Skeletal muscle tissue (tissue), 4 donors: ENCODE results near the gene SPON2. TPM values are rescaled to one million over a fixed set of nuclear protein-coding genes. Genes with fewer than 3 reads are reported as not detected.

ENCODE experiments used
- H3K27ac ChIP-seq: one replicate; pipeline ENCODE4 v1.7.0; 2013; ENCODE audit warnings: mild to moderate bottlenecking, low read depth, low read length, inconsistent platforms
- H3K27me3 ChIP-seq, 3 donors: one replicate each; pipeline ENCODE4 v1.7.0; 2013; ENCODE audit warnings: low read length in 3 of 3; ENCODE audit not compliant: control insufficient read depth in 3 of 3, insufficient read depth in 3 of 3
- H3K36me3 ChIP-seq, 3 donors: one replicate each; pipeline ENCODE4 v1.7.0; 2013; ENCODE audit warnings: low read length in 3 of 3; ENCODE audit not compliant: control insufficient read depth in 3 of 3, insufficient read depth in 3 of 3
- H3K4me1 ChIP-seq, 3 donors: one replicate each; pipeline ENCODE4 v1.7.0; 2013; ENCODE audit warnings: low read length in 3 of 3, mild to moderate bottlenecking in 3 of 3; ENCODE audit not compliant: control insufficient read depth in 3 of 3, insufficient read depth in 3 of 3
- H3K4me3 ChIP-seq, 3 donors: one replicate each; pipeline ENCODE4 v1.7.0; 2013; ENCODE audit warnings: low read length in 3 of 3
- H3K9ac ChIP-seq, 3 donors: one replicate each; pipeline ENCODE4 v1.7.0; 2013; ENCODE audit warnings: low read length in 3 of 3, mild to moderate bottlenecking in 3 of 3, moderate library complexity in 2 of 3, low read depth in 1 of 3
- H3K9me3 ChIP-seq, 3 donors: one replicate each; pipeline ENCODE4 v1.7.0; 2013; ENCODE audit warnings: low read length in 3 of 3; ENCODE audit not compliant: control insufficient read depth in 3 of 3
- total RNA-seq: library from RNA; depleted of rRNA; stranded (reverse); fragments of >200 nt; gene quantifications from one replicate; pipeline ENCODE4 v1.2.3, GENCODE V29; 2014
- donor health status: Osteomylitis.

SPON2 gene
- total RNA-seq, 1 donor from 2014 or later, result 29.2 TPM

DNA sequence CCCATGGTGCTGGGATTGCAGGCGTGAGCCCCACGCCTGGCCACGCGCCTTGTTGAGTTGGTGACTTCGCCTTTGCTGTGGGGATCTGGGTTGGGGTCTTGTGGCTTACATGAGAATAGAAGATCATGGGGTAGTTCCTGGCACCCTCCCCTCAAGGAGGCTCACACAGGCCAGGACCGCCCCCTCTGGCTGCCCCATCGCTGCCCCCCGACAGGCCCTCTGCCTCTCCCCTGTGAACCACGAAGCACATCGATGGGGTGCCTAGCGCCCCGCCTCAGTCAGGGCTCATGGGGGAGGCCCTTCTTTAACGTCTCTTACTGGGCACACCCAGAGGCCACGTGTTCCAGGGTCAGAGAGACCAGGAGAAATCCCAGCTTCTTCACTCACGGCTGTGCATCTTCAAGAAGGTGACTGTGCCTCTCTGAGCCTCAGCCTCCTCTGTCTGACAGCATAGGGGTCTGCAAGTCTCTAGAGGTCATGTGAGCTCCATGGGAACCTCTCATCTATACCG, 23.6 kb upstream of the SPON2 start:
- Histone ChIP-seq H3K9me3 (no peaks in the 10 kb centered on the region), H3K27ac (no peak overlapping the region), H3K4me1 (peaks cover 36 to 49% (median 45%) of the 10 kb centered on the region in 3 donors), H3K27me3 (no peaks in the 10 kb centered on the region), H3K4me3 (no peak overlapping the region), H3K9ac (no peak overlapping the region), H3K36me3 (no peaks in the 10 kb centered on the region)

DNA sequence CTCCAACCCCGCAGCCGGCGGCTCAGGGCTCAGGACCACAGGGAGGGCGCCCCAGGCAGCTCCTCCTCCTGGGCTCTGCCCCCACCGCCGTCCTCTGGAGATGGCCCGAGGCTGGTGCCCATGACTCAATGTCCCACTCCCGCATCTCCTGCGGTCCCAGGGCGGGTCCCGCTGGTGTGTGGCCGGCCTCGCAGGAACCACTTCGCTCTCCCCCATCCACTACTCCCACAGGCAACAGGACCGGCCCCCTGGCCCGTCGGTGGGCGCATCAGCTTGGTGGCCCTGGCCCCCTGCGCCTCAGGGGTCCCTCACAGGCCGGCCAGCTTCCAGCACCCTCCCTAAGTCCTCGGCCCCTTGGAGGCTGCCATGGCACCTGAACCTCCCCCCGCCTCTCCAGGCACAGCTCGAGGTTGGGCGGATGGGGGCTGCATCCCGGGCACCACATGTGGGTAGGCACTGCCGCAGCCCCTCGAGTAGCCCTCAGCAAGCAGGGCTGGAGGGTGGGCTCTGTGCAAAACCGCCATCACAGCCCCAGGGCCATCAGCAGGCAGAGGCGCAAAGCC, 22.8 kb upstream of the SPON2 start:
- no peaks in the 10 kb centered on the region for H3K36me3 ChIP-seq
- no peaks in the 10 kb centered on the region for H3K27me3 ChIP-seq
- no peaks in the 10 kb centered on the region for H3K9me3 ChIP-seq
- H3K4me3 ChIP-seq, result no peak overlapping the region
- no peak overlapping the region for H3K9ac ChIP-seq
- H3K4me1 ChIP-seq, result peaks cover 28 to 42% (median 38%) of the 10 kb centered on the region in 3 donors
- H3K27ac ChIP-seq, result no peak overlapping the region

DNA sequence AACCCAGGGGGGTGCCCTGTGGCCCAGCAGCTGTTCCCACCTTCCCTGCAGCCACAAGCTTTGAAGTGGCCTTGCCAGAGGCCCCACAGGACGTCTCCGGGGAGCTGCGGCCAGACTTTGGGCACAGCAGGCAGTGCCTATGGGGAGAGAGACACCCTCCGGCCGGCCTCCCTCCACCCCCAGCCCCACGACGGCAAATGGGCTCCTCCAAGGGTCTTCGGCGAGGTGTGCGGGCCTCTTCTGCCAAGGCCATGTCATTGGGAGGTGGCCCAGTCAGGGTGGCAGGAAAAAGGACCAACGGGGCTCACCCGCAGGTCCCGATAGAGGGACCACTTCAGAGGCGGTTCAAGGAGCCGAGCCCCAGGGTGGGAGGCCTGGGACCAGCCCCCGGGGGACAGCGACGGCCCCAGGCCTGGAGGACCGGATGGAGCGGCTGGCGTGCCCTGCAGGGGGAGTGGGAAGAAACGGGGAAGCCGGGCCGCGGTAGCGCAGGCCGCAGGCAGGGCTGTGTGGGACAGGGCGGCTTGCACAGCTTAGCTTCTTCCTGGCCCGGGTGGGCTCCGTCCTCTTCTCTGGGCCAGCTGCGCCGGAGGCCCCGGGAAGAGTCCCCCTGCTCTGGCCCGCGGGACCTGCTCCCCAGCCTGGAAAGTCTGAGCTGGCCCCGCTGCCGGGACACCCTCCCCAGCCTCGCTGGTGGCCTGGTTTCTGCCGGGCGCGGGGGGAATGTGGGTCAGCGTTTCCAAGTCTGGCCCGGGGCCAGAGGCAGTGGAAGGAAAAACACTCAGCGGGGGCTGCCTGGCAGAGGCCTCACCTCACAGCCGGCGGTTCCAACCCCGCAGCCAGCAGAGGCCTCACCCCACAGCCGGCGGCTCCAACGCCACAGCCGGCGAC, 21.9 kb upstream of the SPON2 start:
- peak overlapping the region; percentile 28 for H3K27ac ChIP-seq

DNA sequence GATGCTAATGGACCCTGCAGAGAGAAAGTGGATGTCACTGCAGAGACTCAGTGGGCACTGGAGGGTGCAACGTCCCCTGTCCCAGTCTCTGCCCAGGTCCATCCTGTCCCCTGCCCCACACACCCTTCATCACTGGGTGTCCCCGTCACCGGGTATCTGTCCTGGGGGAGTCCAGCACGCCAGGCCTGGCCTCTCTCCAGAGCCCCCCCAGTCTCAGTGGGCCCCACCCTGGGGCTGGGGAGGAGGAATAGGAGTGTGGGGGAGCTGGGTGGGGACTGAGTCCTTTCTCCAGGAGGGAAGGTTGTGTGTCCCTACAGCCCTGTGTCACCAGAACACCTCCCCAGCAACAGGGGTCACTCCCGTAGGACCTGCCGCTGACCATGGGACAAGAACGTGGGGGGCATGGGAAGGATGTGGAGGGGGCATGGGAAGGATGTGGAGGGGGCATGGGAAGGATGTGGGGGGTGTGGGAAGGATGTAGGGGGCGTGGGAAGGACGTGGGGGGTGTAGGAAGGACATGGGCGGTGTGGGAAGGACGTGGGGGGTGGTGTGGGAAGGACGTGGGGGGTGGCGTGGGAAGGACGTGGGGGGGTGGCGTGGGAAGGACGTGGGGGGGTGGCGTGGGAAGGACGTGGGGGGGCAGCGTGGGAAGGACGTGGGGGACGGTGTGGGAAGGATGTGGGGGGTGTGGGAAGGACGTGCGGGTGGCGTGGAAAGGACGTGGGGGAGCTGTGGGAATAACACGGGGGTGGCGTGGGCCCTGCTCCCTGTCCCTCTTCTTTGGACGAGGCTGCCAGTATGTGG, 21.0 kb upstream of the SPON2 start:
- H3K27ac ChIP-seq, result peak overlapping the region; percentile 28
- no peaks in the 10 kb centered on the region for H3K27me3 ChIP-seq
- no peaks in the 10 kb centered on the region for H3K9me3 ChIP-seq
- H3K4me3 ChIP-seq, result peak overlapping the region in 2 of 3 donors; percentile 41 to 49
- peaks cover 28 to 37% (median 31%) of the 10 kb centered on the region in 3 donors for H3K4me1 ChIP-seq
- no peaks in the 10 kb centered on the region for H3K36me3 ChIP-seq
- H3K9ac ChIP-seq, result peak overlapping the region; percentile 69 to 85 (median 74)

More for the DNA sequence above, 21.9 kb upstream of the SPON2 start:
- Histone ChIP-seq H3K9me3 (no peaks in the 10 kb centered on the region), H3K9ac (peak overlapping the region; percentile 69 to 85 (median 74)), H3K4me3 (peak overlapping the region in 2 of 3 donors; percentile 49 to 60), H3K36me3 (no peaks in the 10 kb centered on the region), H3K4me1 (peaks cover 28 to 37% (median 33%) of the 10 kb centered on the region in 3 donors), H3K27me3 (no peaks in the 10 kb centered on the region)

DNA sequence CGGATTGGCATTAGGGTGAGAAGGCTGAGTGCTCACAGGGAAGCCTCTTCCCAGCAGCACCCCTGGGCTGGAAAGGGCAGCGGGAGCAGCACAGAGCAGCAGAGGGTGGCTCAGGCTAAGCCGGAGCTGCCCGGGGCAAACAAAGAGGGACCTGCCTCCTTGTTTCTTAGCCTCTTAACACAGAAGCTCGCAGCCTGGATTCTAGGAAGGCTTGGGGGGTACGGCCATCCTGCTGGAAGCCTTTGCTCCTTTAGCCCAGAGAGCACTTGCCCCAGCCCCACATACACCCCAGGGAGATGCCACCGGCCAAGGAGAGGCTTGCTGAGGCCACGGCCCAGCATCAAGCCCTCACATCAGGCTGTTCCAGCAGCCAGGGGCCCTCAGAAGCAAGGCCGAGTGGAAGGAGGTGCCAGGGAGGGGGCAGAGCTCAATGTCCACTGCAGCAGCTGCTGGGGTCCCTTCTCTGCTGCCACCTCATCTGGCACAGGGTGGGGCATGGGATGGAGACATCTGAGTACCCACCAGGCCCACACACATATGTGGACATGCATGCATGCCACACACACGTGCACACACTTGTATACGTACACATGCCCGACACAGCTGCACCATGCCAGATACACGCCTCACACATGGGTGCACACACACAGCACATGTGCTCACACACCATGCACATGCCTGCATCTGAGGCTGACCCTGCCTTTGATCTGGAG, 20.3 kb upstream of the SPON2 start:
- Histone ChIP-seq H3K9ac (peak overlapping the region; percentile 47 to 76 (median 71)), H3K4me3 (peak overlapping the region; percentile 18 to 41 (median 19)), H3K4me1 (peaks cover 28 to 37% (median 30%) of the 10 kb centered on the region in 3 donors), H3K36me3 (no peaks in the 10 kb centered on the region), H3K9me3 (no peaks in the 10 kb centered on the region), H3K27ac (peak overlapping the region; percentile 88), H3K27me3 (no peaks in the 10 kb centered on the region)

DNA sequence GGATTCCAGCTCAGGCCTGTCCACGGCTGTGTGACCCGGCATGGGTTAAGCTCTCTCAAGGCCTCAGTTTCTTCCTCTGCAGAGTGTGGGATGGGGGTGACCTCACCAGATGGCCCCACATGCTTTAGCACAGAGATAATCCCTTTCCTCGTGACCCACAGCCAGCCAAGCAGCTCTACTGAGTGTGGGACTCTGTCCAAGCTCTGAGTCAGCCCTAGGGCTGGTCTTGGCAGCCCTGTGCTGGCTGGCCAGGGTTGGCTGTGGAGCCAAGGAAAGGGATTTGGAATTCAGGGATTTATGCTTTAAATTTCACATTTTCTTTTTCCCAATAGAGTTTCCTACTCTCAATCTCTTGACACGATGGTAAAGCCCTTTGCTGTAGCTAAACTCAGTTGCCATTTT, 19.7 kb upstream of the SPON2 start:
- peak overlapping the region; percentile 19 to 41 (median 24) for H3K4me3 ChIP-seq

DNA sequence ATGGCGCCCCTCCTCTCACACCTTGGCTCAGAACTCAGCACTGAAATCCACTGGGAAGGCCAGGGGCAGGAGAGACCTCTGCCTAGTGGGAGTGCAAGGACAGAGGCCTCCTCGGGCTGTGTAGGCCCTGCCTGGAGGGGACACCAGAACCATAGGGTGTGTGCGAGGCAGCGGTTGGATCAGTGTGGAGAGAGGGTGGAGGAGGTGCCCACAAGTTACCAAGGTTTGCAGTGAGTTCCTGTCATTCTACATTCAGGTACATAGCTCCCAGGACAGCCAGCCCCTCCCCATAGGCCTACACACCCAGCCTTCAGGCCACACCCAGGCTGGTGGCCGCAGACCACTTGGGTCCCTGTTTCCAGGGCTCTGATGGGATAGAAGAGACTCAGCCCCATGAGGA, 19.2 kb upstream of the SPON2 start:
- H3K4me1 ChIP-seq, result peaks cover 28 to 36% (median 30%) of the 10 kb centered on the region in 3 donors
- peak overlapping the region; percentile 88 for H3K27ac ChIP-seq
- H3K4me3 ChIP-seq, result peak overlapping the region; percentile 17 to 41 (median 24)
- no peaks in the 10 kb centered on the region for H3K36me3 ChIP-seq
- no peaks in the 10 kb centered on the region for H3K27me3 ChIP-seq
- peak overlapping the region in 1 of 3 donors; percentile 64 for H3K9ac ChIP-seq
- H3K9me3 ChIP-seq, result no peaks in the 10 kb centered on the region

More for the DNA sequence above, 19.7 kb upstream of the SPON2 start:
- no peaks in the 10 kb centered on the region for H3K9me3 ChIP-seq
- H3K27me3 ChIP-seq, result no peaks in the 10 kb centered on the region
- H3K36me3 ChIP-seq, result no peaks in the 10 kb centered on the region
- peaks cover 28 to 37% (median 30%) of the 10 kb centered on the region in 3 donors for H3K4me1 ChIP-seq
- H3K9ac ChIP-seq, result peak overlapping the region; percentile 47 to 76 (median 71)
- H3K27ac ChIP-seq, result peak overlapping the region; percentile 88

DNA sequence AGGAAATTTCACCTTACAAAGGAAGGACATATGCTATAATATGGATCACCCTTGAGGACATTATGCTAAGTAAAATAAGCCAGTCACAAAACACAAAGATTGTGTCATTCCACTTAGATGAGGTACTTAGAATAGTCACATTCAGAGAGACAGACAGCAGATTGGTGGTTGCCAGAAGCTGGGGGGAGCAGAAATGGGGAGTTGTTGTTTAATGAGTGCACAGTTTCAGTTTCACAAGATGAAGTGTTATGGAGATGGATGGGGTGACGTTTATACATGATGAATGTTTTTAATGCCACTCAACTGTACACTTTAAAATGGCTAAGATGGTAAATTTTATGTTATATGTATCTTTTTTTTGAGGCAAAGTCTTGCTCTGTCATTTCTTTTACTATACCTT, 14.8 kb upstream of the SPON2 start:
- H3K9me3 ChIP-seq, result no peaks in the 10 kb centered on the region
- no peak overlapping the region for H3K4me3 ChIP-seq
- no peak overlapping the region for H3K9ac ChIP-seq
- no peaks in the 10 kb centered on the region for H3K27me3 ChIP-seq
- no peak overlapping the region for H3K27ac ChIP-seq
- H3K36me3 ChIP-seq, result no peaks in the 10 kb centered on the region
- H3K4me1 ChIP-seq, result peaks cover 9 to 11% (median 10%) of the 10 kb centered on the region in 3 donors
